Amygdala (tissue), 56 donors: ENCODE data around the gene SND1.

Experiments used
- DNase-seq, 56 donors: peaks; one replicate each; lab custom pipeline; 2025; lab: John Stamatoyannopoulos, UW

Gene SND1

DNA sequence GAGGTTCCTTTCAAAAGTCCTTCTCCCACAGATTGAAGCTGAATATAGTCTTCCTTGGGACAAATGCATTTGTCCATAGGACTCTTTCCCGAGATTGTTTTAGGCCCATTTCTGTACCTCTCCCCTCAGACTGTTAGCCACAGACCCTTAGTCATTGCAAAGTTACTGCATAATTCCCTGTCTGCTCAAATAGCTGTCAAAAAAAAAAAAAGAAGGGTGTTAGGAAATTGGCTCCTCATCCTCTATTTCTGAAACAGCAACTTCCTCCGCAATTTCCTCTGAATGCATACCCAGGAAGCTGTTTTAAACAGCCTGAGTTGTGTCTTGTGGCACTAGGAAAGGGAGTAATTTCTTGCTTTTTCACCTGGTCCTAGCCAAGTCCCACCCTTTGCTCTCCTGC lies 373.8 kb downstream of the SND1 start:
- no peak for DNase-seq

DNA sequence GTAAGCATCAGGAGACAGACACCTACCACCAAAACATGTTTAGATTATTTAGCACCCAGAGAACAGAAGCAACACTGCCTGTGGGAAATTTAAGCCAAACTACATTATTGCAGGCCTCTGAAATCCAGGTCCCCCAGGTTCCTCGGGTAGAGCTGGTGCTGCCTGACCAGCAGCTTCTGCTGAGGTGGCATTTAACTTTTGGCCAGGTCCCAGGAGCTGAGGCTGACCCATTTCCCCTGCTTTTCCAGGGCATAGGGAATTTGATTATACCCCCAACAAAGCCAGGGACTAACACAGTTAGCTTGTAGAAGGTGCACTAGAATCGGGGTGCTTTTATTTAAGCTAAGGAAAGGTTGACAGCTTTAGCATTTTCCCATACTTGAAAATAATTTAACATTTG lies 374.6 kb downstream of the SND1 start:
- DNase-seq = no peak

DNA sequence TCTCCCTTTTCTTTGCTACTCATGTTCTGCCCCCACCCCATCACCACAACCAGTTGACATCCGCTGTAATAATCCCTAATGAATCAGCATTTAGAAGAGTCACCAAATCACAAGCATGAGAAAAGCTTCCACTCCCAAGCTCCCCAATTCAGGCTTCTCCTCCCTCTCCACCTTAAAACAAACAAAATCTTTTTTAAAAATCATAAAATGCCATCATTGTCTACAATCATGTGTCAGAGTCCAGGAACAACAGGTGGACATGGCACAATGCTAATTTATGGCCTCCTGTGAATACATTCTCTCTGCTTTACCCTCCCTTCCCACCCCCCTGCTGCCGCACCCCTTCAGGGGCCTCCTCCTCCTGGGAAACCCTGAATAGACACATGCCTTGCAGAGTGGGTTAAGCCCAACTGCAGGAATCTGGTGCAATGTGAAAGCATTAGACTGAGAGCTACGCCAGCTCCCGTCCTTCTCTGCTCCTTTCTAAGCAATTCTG lies 375.5 kb downstream of the SND1 start:
- DNase-seq = peak in 6 of 56 donors; percentile 15 to 39 (median 26)

DNA sequence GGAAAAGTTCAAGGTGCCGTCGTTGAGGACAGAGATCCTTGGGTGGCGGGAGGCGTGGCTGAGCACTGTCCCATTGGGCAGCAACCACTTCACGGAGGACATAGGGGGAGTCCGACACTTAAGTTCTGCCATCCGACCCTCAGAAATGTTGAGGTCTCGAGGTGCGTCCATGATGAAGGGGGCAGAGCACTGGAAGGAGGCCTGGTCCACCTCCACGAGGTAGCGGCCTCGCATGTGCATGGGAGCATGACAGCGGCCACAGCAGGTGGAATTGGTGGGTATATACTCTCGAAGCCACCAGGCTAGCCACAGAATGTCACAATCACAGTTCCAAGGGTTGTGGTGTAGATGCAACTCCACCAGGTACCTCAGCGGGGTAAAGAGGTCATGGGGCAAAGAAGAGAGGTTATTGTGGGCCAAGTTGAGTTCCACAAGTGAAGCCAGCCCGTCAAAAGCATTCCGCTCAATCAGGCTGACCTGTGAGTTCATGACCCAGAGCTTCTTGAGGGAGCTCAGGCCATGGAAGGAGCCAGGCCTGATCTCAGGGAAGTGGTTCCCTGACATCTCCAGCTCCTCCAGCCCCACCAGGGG lies 377.5 kb downstream of the SND1 start:
- no peak for DNase-seq

DNA sequence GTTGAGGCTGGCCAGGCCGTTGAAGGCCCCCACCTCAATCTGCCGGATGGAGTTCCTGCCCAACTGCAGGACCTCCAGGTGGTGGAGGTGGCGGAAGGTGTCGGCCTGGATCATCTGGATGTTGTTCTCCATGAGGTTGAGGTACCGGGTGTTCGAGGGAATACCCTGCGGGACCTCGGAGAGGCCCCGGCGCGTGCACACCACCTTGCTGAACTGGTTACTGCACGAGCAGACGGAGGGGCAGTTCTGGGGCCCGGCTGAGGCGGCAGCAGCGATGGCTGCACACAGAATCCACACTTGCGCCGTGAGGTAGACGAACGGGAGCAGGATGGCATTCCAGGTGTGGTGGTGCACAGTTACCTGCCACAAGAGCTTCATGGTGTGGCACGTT lies 378.3 kb downstream of the SND1 start:
- DNase-seq = peak in 1 of 56 donors; percentile 21

DNA sequence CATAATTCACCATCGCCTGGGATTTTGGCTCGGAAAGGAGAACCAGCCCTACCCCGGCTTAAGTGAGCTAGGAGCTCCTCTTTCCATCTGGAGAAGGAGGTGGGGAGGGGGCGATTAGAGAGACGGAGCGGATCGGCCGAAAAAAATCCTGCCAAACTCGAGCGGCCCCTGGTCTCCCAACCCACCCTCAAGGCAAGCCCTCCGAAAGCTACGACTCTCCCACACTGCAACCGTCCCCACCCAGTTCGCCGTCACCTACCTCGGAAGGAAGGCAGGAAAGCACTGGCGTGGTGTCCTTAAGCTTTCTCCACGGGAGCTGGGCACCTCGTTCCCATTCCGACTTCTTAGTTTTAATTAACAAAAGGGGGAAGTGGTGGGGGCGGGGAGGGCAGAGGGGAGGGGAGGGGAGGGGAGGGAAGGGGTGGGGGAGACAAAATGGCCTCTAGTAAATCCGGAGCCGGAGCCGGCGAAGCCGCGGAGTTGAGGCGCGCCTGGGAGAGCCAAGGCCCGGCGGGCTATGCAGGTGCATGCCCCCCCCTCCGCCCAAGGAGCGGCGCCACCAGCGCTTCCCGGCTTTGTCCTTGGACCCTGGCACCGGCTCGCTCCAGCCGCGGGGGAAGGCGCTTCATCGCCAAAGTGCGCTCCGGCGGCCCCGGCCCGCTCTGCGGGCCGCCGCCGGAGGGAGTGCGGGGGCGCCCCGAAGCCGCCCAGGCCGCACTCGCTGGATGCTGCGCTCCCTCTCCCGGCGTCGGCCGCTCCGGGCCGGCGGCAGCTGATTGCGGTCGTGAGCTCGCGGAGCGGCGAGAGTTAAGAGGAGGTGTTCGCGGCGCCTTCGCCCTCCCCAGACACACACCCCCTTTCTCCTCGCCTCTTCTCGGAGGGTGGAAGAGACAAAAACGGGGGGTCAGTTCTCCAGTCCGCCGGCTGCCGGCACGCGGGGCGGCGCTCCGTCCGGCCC lies 378.9 kb downstream of the SND1 start, which contains the start of gene LRRC4:
LRRC4 (minus strand) TSS at position 784 of the 958 bp plus-strand sequence. CDS start 797 bp downstream, outside the sequence.
- peak in 27 of 56 donors; percentile 22 to 74 (median 54) for DNase-seq

DNA sequence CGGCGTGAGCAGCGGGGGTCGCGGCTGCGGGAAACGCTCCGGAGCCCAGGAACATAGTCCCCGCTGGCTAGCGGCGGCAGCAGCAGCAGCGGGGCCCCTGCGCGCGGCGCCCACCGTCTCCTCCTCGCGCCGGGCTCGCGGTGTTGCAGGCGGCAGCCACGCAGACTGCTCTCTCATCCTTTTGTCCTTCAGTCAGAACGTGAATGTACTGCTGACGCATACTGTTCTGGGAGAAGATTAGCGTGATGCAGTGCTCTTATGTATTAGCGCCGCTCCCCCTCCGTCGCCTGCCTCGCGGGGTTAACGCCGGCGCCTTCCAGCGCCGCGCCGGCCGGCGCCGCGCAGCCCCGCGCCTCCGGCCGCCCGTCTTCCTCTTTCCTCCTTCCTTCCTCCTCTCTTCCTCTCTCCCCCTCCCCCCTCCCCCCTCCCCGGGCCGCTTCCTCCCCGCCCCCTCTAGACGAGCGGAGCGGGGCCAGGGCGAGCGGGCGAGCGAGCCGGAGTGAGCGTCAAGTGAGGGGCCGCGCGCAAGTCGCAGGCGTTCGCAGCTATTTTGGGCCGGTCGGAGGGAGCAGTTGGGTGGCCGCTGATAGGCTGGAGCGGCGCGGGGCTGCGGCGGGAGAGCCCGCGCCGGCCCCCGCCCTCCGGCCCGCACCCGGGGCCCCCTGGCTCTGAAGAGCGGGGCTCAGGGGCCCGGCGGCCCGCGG lies 380.1 kb downstream of the SND1 start:
- peak in 31 of 56 donors; percentile 42 to 75 (median 59) for DNase-seq

DNA sequence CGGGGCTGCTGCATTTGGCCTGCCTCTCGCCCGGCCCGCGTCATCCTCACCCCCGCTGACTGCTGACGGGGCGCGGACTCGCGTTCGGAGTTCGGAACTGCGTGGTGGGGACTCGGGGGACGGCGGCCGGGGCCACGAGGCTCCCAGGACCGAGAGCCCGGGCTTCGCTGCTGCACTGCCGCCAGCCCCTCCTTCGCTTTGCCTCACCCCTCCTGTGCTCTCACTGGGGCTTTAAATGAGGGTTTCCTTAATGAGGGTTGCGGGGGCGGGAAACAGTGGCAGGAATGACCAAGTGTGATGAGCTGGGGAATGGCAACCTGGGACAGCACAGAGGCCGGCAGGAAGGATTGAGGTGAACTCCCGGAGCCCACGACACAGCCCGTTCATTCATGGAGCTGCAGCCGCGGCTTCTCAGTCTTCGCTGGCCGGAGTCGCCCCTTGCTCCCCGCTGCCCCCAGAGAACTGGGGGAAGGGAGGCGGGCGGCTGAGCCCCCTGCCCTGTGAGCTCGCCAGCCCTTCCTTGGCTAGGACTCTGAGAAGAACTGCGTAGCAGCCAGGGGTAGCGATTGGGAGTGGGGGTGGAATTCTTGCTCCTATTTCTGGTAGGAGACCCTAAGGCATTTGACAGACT lies 380.7 kb downstream of the SND1 start:
- peak in 14 of 56 donors; percentile 30 to 75 (median 52) for DNase-seq

DNA sequence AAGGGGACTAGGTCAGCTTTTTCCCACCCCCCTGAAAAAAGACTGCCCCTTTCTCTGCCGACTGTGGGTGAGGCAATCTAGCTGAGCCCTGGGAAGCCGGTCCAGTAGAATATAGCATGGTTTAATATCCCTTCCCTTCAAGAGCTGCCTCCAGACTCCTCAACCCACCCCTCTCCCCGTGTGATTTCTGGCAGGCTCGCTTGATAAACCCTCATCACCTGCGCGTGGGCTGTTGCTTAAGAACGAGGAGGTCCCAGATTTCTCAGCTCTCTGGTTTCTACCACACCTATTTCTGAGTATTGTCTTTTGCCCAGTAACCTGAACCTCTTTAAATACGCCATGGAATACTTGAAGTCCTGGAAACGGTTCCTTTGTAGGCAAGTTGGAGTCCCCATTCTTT lies 381.3 kb downstream of the SND1 start:
- DNase-seq = no peak

DNA sequence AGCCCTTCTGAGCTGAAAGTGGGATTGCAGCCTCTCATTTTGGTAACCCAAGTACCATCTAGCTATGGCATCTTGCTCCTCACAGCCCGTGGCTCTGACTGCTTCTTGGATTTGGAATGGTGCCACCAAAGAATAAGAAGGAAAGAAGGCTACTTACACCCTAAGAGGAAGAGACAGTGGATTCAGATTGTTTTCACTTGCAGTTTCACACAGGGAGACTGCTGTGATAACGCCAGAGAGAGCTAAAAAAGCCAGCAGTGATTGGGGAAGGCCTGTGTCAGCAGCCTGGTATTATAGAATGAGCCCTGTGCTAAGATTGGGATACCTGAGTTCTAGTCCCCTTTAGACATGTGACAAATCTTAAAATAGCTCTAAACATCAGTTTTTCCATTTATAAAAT lies 382.8 kb downstream of the SND1 start:
- DNase-seq = peak in 1 of 56 donors; percentile 25

DNA sequence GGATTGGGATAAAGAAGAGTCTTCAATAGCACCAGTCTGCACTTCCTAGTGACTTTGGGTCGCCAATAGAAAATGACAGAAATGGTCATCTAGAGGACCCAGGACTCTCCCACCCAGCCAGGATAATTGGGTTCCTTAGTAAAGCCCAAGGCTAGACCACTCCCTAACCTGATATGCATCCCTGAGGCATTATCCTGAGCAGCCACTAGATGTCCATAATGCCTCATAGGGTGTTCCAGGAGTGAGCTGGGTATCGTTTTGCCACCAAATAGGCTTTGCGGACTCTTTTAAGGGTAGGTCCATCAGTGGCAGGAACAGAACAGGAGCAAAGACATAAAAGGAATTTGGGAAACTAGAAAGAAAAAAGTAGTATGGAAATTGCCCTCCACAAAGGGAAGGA lies 383.7 kb downstream of the SND1 start:
- DNase-seq = peak in 11 of 56 donors; percentile 15 to 64 (median 30)

DNA sequence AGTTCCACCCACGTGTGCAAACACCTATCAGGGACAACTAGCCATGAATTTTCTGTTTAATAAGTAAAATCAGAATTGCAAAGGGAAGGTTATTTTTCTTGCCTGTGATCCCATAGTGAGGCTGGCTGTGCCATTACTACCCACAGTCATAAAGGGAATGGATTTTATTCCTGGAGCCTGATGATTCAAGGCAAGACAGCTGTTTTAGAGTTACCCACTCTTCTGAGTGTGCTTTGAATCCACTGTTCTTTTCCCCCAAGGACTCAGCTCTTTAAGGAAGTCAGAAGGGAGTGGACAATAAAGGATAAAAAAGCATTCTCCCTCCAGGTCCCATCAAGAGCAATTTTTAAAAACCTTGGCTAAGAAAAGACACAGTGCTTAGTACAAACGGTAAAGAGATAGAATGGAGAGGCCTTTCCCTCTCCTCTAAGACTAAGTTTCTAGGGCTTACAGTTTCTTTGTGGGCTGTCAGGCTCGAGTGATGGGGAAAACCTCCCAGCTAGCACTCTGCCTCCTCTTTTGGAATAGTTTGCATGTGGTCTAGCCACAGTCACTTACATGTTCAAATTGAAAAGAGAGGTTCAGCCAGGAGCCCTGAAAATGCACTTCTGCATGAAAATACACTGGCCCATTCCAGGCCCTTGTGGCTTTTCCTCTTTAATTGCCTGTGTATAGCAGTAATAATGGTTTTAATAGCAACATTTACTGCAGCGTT lies 384.4 kb downstream of the SND1 start:
- no peak for DNase-seq

DNA sequence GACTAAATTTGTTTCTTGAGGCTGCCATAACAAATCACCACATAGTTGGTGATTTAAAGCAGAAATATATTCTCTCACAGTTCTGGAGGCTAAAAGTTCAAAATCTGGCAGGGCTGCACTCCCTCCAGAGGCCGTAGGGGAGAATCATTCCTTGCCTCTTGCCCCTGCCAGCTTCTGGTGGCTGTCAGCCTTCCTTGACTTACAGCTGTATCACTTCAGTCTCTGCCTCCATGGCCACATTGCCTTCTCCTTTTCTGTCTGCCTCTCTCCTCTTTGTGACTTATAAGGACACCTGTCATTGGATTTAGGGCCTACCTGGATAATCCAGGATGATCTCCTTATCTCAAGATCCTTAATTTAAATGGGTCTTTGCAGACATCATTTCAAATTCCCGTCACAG lies 385.1 kb downstream of the SND1 start:
- no peak for DNase-seq

DNA sequence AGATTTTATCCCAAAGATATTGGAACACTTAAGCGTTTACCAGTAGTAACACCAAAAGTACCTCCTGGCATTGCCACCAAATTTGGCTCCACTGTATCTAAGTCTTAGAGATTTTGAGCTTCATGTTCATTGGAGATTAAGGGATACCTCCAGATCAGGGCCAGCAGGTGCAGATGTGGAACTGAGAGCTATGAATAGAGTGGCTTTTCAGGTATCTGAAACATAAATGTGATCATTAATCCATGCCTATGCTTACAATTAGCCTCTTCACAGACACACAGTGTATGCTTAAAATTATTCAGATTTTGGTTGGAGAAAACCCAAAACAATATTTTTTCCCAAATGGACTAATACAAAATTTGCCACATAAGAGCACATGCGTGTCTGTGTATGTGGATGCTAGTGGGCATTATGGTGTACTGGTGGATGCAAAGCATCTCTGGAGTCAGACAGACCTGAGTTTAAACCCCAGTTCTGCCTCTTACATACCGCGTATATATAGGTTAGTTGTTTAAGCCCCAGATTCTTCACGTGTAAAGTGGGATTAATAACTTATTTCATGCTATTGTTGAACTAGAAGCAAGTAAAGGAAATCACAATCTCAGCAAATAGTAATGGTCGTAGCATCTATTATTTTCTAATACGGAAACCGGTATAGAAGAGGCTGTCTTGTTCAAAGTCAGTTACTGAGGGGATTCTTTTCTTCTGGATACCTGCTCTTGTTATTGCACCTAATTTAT lies 386.1 kb downstream of the SND1 start:
- no peak for DNase-seq

DNA sequence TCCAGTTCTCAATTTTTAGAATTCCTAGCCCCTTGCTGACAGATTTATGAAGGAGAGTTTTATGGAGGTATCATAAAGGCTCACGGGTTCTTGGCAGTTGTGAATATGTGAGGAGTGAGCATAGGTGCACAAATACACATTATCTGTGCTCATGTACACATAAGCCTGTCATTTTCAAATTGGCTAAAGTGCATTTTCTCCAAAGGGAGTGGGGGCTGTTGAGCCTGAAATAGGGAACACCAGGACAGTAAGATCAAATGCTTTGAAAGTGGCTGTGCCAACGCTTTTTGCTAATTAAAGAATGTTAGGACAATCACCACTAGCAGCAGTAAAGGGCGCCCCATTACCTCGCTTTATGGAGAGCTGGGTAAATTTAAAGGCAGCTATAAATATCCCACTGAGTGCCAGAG lies 387.6 kb downstream of the SND1 start:
- no peak for DNase-seq

DNA sequence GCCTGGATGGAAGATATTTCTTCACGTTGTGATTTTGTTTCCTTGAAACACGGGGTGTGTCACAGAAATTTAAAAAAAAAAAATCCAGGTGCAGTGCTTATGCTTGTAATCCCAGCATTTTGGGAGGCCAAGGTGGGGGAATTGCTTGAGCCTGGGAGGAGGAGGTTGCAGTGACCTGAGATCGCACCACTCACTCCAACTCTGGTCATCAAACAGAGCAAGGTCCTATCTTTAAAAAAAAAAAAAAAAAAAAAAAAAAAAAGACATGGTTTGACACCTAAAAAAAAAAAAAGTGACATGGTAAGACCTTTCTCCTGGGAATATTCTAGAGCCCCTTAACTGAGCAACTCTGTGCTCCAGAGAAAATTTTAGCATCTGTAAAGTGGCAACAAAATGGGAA lies 388.2 kb downstream of the SND1 start:
- DNase-seq = no peak

DNA sequence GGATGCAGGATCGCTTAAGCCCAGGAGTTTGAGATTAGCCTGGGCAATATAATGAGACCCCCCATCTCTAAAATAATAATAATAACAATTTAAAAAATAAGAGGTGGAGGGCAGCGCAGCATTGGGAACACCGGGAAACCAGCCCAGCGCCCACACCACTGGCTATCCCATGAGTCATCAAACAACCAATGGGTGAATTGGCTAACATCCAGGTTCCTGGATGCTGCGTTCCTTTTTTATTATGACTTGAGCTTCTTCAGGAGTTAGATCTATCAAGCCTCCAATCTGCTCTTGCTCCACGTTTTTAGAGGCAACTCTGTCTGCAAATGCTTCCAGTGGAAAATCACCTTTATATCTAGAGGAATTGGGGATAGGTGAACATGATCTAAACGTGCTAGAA lies 389.2 kb downstream of the SND1 start:
- DNase-seq = peak in 6 of 56 donors; percentile 28 to 51 (median 40)

DNA sequence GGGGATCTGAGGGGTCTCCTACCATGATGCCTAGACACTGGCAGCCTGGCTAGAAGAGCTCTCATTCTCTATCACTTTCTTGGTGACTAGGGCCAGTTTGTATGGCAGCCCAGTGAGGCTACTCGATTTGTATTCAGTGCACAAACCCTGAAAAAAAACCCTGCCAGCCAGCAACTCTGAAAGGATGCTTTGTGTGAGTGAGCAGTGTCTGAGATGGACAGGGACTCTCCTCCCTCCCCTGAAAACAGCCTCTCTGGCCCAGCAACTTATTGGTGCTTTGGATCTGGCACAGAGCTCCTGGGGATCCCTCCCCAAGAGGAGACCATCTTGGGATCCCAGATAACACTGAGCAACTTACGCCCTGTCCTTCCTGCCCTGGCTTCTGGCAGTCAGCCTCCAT lies 390.0 kb downstream of the SND1 start:
- peak in 53 of 56 donors; percentile 28 to 95 (median 79) for DNase-seq

DNA sequence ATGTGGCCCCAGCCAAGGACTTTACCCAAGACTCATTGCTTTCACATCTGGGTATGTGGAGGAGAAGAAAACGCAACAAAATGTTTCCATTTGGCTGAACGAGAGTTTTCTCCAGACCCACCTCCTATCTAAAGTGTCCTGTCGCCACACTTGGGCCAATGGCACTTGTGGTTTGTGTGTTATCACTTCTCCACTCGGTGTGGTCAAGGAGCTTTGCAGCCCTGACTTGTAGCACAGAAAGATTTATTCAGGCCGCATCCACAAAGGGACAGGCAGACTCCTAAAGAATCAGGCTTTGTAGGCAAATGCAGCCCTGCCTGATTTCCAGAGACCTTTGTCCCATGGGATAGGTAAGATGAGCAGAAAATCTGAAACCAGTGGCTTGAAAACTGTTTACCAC lies 392.1 kb downstream of the SND1 start:
- no peak for DNase-seq
